A549 (cell line): ENCODE results near the gene FDX2. TPM values are rescaled to one million over a fixed set of nuclear protein-coding genes. Genes with fewer than 3 reads are reported as not detected.

Experiments used
- ATAC-seq, 2 experiments: fragments of 200-7000 bp in 1 of 2; fragments of >200 bp in 1 of 2; cut with Nextera tagmentation in 1 of 2; cut with Tn5 transposase in 1 of 2; 3 replicates each; pipeline versions ENCODE4 v1.8.0 to v1.9.1; 2018 to 2020; ENCODE audit warnings: mild to moderate bottlenecking in 1 of 2, moderate library complexity in 1 of 2
- CTCF ChIA-PET: fragments of 300-600 bp; sonication (Branson Sonifier 250); formaldehyde crosslinking; extraction: SDS; loops from one replicate; lab custom pipeline; 2021; ENCODE audit warnings: antibody characterized with exemption, inconsistent platforms; lab: Yijun Ruan, JAX
- POLR2A ChIA-PET: fragments of 350-600 bp; formaldehyde crosslinking; extraction: SDS; loops from one replicate; lab custom pipeline; 2021; ENCODE audit warnings: antibody characterized with exemption, inconsistent platforms; lab: Yijun Ruan, JAX
- DNase-seq, 2 experiments: peaks; one replicate each; pipeline versions ENCODE4 v3.0.0 to v3.0.0-alpha.2; 2011 to 2016; ENCODE audit warnings: low read depth in 1 of 2, low spot score in 1 of 2
- FAIRE-seq: peaks from 2 replicates; lab custom pipeline; 2011; peaks lifted over from hg19 to GRCh38; lab: Jason Lieb, UNC
- H3K27ac ChIP-seq, 2 experiments: fragments of >200 bp; sonication (Bioruptor Twin); formaldehyde crosslinking; 3 replicates each; pipeline ENCODE4 v1.5.1; 2016 to 2017
- H3K4me1 ChIP-seq: fragments of >200 bp; sonication (Bioruptor Twin); formaldehyde crosslinking; 3 replicates; pipeline ENCODE4 v1.6.1; 2016
- H3K4me2 ChIP-seq: fragments of >200 bp; sonication (Bioruptor Twin); formaldehyde crosslinking; 3 replicates; pipeline ENCODE4 v1.6.1; 2016
- H3K4me3 ChIP-seq: fragments of >200 bp; sonication (Bioruptor Twin); formaldehyde crosslinking; 3 replicates; pipeline ENCODE4 v1.5.1; 2016
- H3K9me3 ChIP-seq: fragments of >200 bp; sonication (Bioruptor Twin); formaldehyde crosslinking; 3 replicates; pipeline ENCODE4 v1.6.1; 2016
- BCL3 ChIP-seq: fragments of >200 bp; sonication (Bioruptor Twin); formaldehyde crosslinking; IDR thresholded peaks from 3 replicates; pipeline ENCODE4 v1.6.1; 2016
- BHLHE40 ChIP-seq: IDR thresholded peaks from 2 replicates; pipeline ENCODE4 v1.6.1; 2012; ENCODE audit warnings: low read depth, low read length, inconsistent platforms
- CTCF ChIP-seq: fragments of >200 bp; sonication (Bioruptor Twin); formaldehyde crosslinking; IDR thresholded peaks from 3 replicates; pipeline ENCODE4 v1.5.1; 2016
- EHF ChIP-seq: fragments of 250-450 bp; sonication (Bioruptor Pico); IDR thresholded peaks from 2 replicates; pipeline ENCODE4 v1.5.0; 2020; ENCODE audit warnings: mild to moderate bottlenecking
- EHMT2 ChIP-seq: fragments of 200-600 bp; sonication (generic); IDR thresholded peaks from 2 replicates; pipeline ENCODE4 v1.6.1; 2016; ENCODE audit warnings: antibody characterized with exemption, low read depth, mild to moderate bottlenecking, moderate library complexity
- ESRRA ChIP-seq: fragments of 150-350 bp; IDR thresholded peaks from 2 replicates; pipeline ENCODE4 v1.6.1; 2014; ENCODE audit warnings: mild to moderate bottlenecking, low read length, borderline replicate concordance
- FOSL2 ChIP-seq, 2 experiments: fragments of 450-650 bp in 1 of 2; fragments of >200 bp in 1 of 2; sonication (Bioruptor Twin) in 1 of 2; formaldehyde crosslinking; IDR thresholded peaks; 2 replicates each; pipeline versions ENCODE4 v1.5.0 to v1.6.1; 2016 to 2020; ENCODE audit warnings: mild to moderate bottlenecking in 1 of 2, moderate library complexity in 1 of 2
- HEYL ChIP-seq: fragments of 250-450 bp; sonication (Bioruptor Pico); IDR thresholded peaks from 2 replicates; pipeline ENCODE4 v1.8.0; 2021; ENCODE audit warnings: mild to moderate bottlenecking, moderate library complexity
- HMGXB4 ChIP-seq: fragments of 250-450 bp; sonication (Bioruptor Pico); IDR thresholded peaks from 2 replicates; pipeline ENCODE4 v1.5.0; 2021; ENCODE audit warnings: mild to moderate bottlenecking, moderate library complexity, borderline replicate concordance
- HOXB5 ChIP-seq: fragments of 250-450 bp; sonication (Bioruptor Pico); IDR thresholded peaks from 2 replicates; pipeline ENCODE4 v1.5.0; 2020; ENCODE audit warnings: mild to moderate bottlenecking, moderate library complexity
- JUN ChIP-seq, 2 experiments: fragments of >200 bp; sonication (Bioruptor Twin); formaldehyde crosslinking; IDR thresholded peaks; 2 replicates in 1 of 2; 3 replicates in 1 of 2; pipeline ENCODE4 v1.6.1; 2016 to 2017
- JUNB ChIP-seq: fragments of >200 bp; sonication (Bioruptor Twin); formaldehyde crosslinking; IDR thresholded peaks from 2 replicates; pipeline ENCODE4 v1.6.1; 2016
- KDM1A ChIP-seq: fragments of 200-600 bp; sonication (generic); IDR thresholded peaks from 2 replicates; pipeline ENCODE4 v1.6.1; 2016; ENCODE audit warnings: low read depth, mild to moderate bottlenecking
- KDM5A ChIP-seq: fragments of 200-600 bp; sonication (generic); IDR thresholded peaks from 2 replicates; pipeline ENCODE4 v1.6.1; 2016; ENCODE audit warnings: antibody characterized with exemption, mild to moderate bottlenecking
- MAFK ChIP-seq: fragments of 450-650 bp; IDR thresholded peaks from 2 replicates; pipeline ENCODE4 v1.6.1; 2014; ENCODE audit not compliant: partially characterized antibody
- MAX ChIP-seq: IDR thresholded peaks from 2 replicates; pipeline ENCODE4 v1.6.1; 2012
- MAZ ChIP-seq: fragments of 150-350 bp; IDR thresholded peaks from 2 replicates; pipeline ENCODE4 v1.6.1; 2014; ENCODE audit warnings: antibody characterized with exemption, low read depth, low read length, borderline replicate concordance
- MYC ChIP-seq: IDR thresholded peaks from 2 replicates; pipeline ENCODE4 v1.6.1; 2012; ENCODE audit warnings: mild to moderate bottlenecking, inconsistent platforms, low read length, improper control_type of control experiment, borderline replicate concordance
- NFE2L2 ChIP-seq: fragments of 150-350 bp; conservative IDR thresholded peaks from 2 replicates; pipeline ENCODE4 v1.6.1; 2014; ENCODE audit warnings: low read length
- NR3C1 ChIP-seq: fragments of >200 bp; sonication (Bioruptor Twin); formaldehyde crosslinking; IDR thresholded peaks from 3 replicates; pipeline ENCODE4 v1.6.1; 2017
- POLR2AphosphoS2 ChIP-seq: conservative IDR thresholded peaks from 2 replicates; pipeline ENCODE4 v1.6.1; 2012; ENCODE audit warnings: low read length, improper control_type of control experiment, inconsistent platforms
- RAD21 ChIP-seq, 2 experiments: fragments of >200 bp in 1 of 2; sonication (Bioruptor Twin) in 1 of 2; formaldehyde crosslinking in 1 of 2; IDR thresholded peaks in 1 of 2; conservative IDR thresholded peaks in 1 of 2; 2 replicates in 1 of 2; 3 replicates in 1 of 2; pipeline ENCODE4 v1.6.1; 2012 to 2018; ENCODE audit warnings: inconsistent platforms in 1 of 2
- RFX5 ChIP-seq: fragments of 450-650 bp; IDR thresholded peaks from 2 replicates; pipeline ENCODE4 v1.7.1; 2014; ENCODE audit warnings: antibody characterized with exemption, mild to moderate bottlenecking, moderate library complexity
- SMC3 ChIP-seq: fragments of >200 bp; sonication (Bioruptor Twin); formaldehyde crosslinking; IDR thresholded peaks from 3 replicates; pipeline ENCODE4 v1.6.1; 2018; ENCODE audit warnings: inconsistent platforms
- SREBF2 ChIP-seq: fragments of 450-650 bp; IDR thresholded peaks from 2 replicates; pipeline ENCODE4 v1.6.1; 2014; ENCODE audit warnings: mild to moderate bottlenecking, moderate library complexity
- ZC3H11A ChIP-seq: fragments of 450-650 bp; IDR thresholded peaks from 2 replicates; pipeline ENCODE4 v1.6.1; 2014; ENCODE audit warnings: antibody characterized with exemption, mild to moderate bottlenecking
- WGBS: methylation state at CpG from one replicate; pipeline ENCODE4 v1.1.6; 2017; ENCODE audit errors: missing lambda C conversion rate; 5-methylcytosine and 5-hydroxymethylcytosine counted together
- polyA plus RNA-seq, 4 experiments: library from polyadenylated mRNA; depleted of rRNA in 3 of 4; stranded (reverse); fragments of >200 nt; fragmentation: RNase III in 1 of 4; extraction: RNeasy Plus Mini Kit Qiagen cat#74134 plus additional on column Dnase treatment in 1 of 4; gene quantifications; 2 replicates in 3 of 4; 3 replicates in 1 of 4; pipeline ENCODE4 v1.2.3, GENCODE V29; 2011 to 2017

Gene FDX2
- polyA plus RNA-seq, 2 of the 4 experiments (the other 2 are of a cell fraction), result 9.9 to 23.5 TPM

- DNase-seq, result no peak
- H3K27ac ChIP-seq, result peak overlapping the region in 1 of 2 experiments; percentile 78; a peak in 1 of 6 replicates
- no peak for FAIRE-seq
- ChIA-PET POLR2A (interaction anchor here (1.6 to 2.3 kb wide), 2 partner anchors 19 to 119 kb away, joined by 7 to 10 read pairs; partner anchors contain the start of gene ICAM5), CTCF (interaction anchor here (0.8 to 6.7 kb wide), 14 partner anchors 11 to 310 kb away, joined by 3 to 104 read pairs (median 9); partner anchors contain the start of genes ICAM5, RAVER1 and TYK2)
- no peak for ATAC-seq
- WGBS, result 70% methylated on average over 18 of the region's 37 CpGs
- H3K4me1 ChIP-seq, result peaks cover 16% of the 10 kb centered on the region
- H3K4me3 ChIP-seq, result peak overlapping the region; percentile 9; the same call in 1 of the 3 replicates
- TF ChIP-seq BCL3, result no peak
- no peak for TF ChIP-seq BHLHE40
- TF ChIP-seq NFE2L2, result no peak
- no peak for TF ChIP-seq NR3C1
- TF ChIP-seq POLR2AphosphoS2, result no peak
- TF ChIP-seq KDM5A, result no peak
- TF ChIP-seq MAFK, result no peak
- no peak for TF ChIP-seq JUN (IDR thresholded peaks at IDR 0.05)
- no peak for TF ChIP-seq EHF (CRISPR knock-in tag)
- no peak for TF ChIP-seq KDM1A
- no peak for TF ChIP-seq HEYL (CRISPR knock-in tag)
- TF ChIP-seq EHMT2, result no peak
- no peak for TF ChIP-seq FOSL2 (IDR thresholded peaks at IDR 0.05)
- no peak for TF ChIP-seq FOSL2 (CRISPR knock-in tag; IDR thresholded peaks at IDR 0.05)
- no peak for TF ChIP-seq MYC
- TF ChIP-seq MAX, result no peak
- no peak for TF ChIP-seq JUNB
- no peak for TF ChIP-seq ESRRA
- peak overlapping the region; percentile 69 for H3K4me2 ChIP-seq
- no peaks in the 10 kb centered on the region for H3K9me3 ChIP-seq
These were observed 45.6 kb downstream of the FDX2 start for GRCh38 chr19:10270180-10270615.

- CTCF ChIA-PET, result interaction anchor here (0.6 to 6.7 kb wide), 35 partner anchors 9 to 311 kb away, joined by 3 to 104 read pairs (median 4); partner anchors contain the start of genes CDC37, ICAM5, RAVER1 and TYK2
- POLR2A ChIA-PET, result interaction anchor here (0.6 to 2.3 kb wide), 4 partner anchors 9 to 123 kb away, joined by 3 to 10 read pairs (median 4); partner anchors contain the start of gene RAVER1
- Histone ChIP-seq H3K4me1 (peaks cover 16% of the 10 kb centered on the region), H3K4me2 (peak overlapping the region; percentile 69), H3K27ac (peak overlapping the region; percentile 6 to 78; a peak in 4 of 6 replicates), H3K9me3 (no peaks in the 10 kb centered on the region), H3K4me3 (peak overlapping the region; percentile 17; the same call in 1 of the 3 replicates)
- DNase-seq, result peak in 1 of 2 experiments; percentile 63
- FAIRE-seq, result no peak
- WGBS, result 32% methylated on average over 44 of the region's 59 CpGs
- TF ChIP-seq HOXB5, result no peak
- no peak for TF ChIP-seq RFX5
- TF ChIP-seq CTCF, result peak; percentile 79
- peak; percentile 89 to 90 for TF ChIP-seq RAD21 (conservative IDR thresholded peaks at IDR 0.05 in 1 of 2, IDR thresholded peaks at IDR 0.05 in 1 of 2)
- TF ChIP-seq MAZ, result no peak
- TF ChIP-seq SMC3, result peak; percentile 88
- TF ChIP-seq ZC3H11A, result no peak
- TF ChIP-seq BHLHE40, result no peak
- TF ChIP-seq SREBF2, result no peak
- no peak for TF ChIP-seq HMGXB4 (CRISPR knock-in tag)
- TF ChIP-seq, all 56 proteins: peak for 3
- peak; percentile 86 to 92 for ATAC-seq
These were observed 46.3 kb downstream of the FDX2 start for GRCh38 chr19:10269333-10270179.
